Activated B cell treated with CpG ODN at 0.5 μM for 24 hours (primary cell): Measurements from ENCODE around the gene CCDC43. TPM values are rescaled to one million over a fixed set of nuclear protein-coding genes. Genes with fewer than 3 reads are reported as not detected.

Source experiments
- ATAC-seq: fragments of 200-7000 bp; cut with Tn5 transposase; one replicate; pipeline ENCODE4 v1.10.0; 2021; ENCODE audit warnings: low read depth, mild to moderate bottlenecking, moderate library complexity
- CTCF ChIA-PET: fragments of 350-600 bp; sonication (Branson Sonifier 250); formaldehyde crosslinking; loops from one replicate; lab custom pipeline; 2021; ENCODE audit warnings: antibody characterized with exemption; lab: Charles Lee
- POLR2A ChIA-PET: fragments of 350-600 bp; sonication (Branson Sonifier 250); formaldehyde crosslinking; loops from one replicate; lab custom pipeline; 2021; ENCODE audit warnings: antibody characterized with exemption; lab: Charles Lee
- DNase-seq: peaks from one replicate; pipeline ENCODE4 v3.0.0; 2022
- H3K27ac Mint-ChIP-seq: one replicate; pipeline ENCODE4 v1.8.0; 2020; ENCODE audit warnings: mixed read lengths
- H3K27me3 Mint-ChIP-seq: one replicate; pipeline ENCODE4 v1.8.0; 2021; ENCODE audit warnings: mixed read lengths
- H3K36me3 Mint-ChIP-seq: one replicate; pipeline ENCODE4 v1.8.0; 2021; ENCODE audit warnings: low read depth, mixed read lengths
- H3K4me1 Mint-ChIP-seq: one replicate; pipeline ENCODE4 v1.8.0; 2021; ENCODE audit warnings: mixed read lengths
- H3K4me3 Mint-ChIP-seq: one replicate; pipeline ENCODE4 v1.8.0; 2020; ENCODE audit warnings: mild to moderate bottlenecking, mixed read lengths
- H3K9me3 Mint-ChIP-seq: one replicate; pipeline ENCODE4 v1.8.0; 2020; ENCODE audit warnings: mixed read lengths
- CTCF ChIP-seq: fragments of 200-600 bp; IDR thresholded peaks from one replicate; pipeline ENCODE4 v1.8.0; 2022; ENCODE audit warnings: antibody characterized with exemption, mild to moderate bottlenecking
- intact Hi-C: fragments of 100-400 bp; cut with micrococcal nuclease; formaldehyde crosslinking; loops from one replicate; pipeline ENCODE4 v1.15.1; 2024
- total RNA-seq: library from RNA; stranded (reverse); gene quantifications from 2 replicates; pipeline ENCODE4 v1.2.3, GENCODE V29; 2022

Gene CCDC43
- total RNA-seq, 1 donor from 2014 or later: 22.4 TPM

GRCh38 chr17:44672479-44673093, 17.0 kb downstream of the CCDC43 start:
- no peaks in the 10 kb centered on the region for H3K9me3 Mint-ChIP-seq
- ChIA-PET CTCF (interaction anchor here (0.6 to 2.6 kb wide), 4 partner anchors 92 to 206 kb away, joined by 3 to 17 read pairs (median 4); no protein-coding TSS in a partner anchor), POLR2A (interaction anchor here (0.7 kb wide), 1 partner anchor 482 kb away, joined by 4 read pairs; no protein-coding TSS in a partner anchor)
- no peak overlapping the region for H3K4me3 Mint-ChIP-seq
- H3K27me3 Mint-ChIP-seq: no peaks in the 10 kb centered on the region
- no peak for ATAC-seq
- no peaks in the 10 kb centered on the region for H3K4me1 Mint-ChIP-seq
- no peak for DNase-seq
- TF ChIP-seq CTCF: no peak
- H3K27ac Mint-ChIP-seq: no peak overlapping the region
- intact Hi-C loops: loop anchor here (1.0 kb wide), 1 partner anchor 139 kb away; no protein-coding TSS in a partner anchor
- peaks cover 6% of the 10 kb centered on the region for H3K36me3 Mint-ChIP-seq

GRCh38 chr17:44666006-44666405, 23.6 kb downstream of the CCDC43 start:
- no peak for ATAC-seq
- ChIA-PET CTCF (no interaction called here), POLR2A (no interaction called here)
- intact Hi-C loops: no loop called here
- Mint-ChIP-seq H3K4me3 (no peak overlapping the region), H3K4me1 (no peaks in the 10 kb centered on the region), H3K27me3 (peaks cover 2% of the 10 kb centered on the region), H3K9me3 (no peaks in the 10 kb centered on the region), H3K36me3 (no peaks in the 10 kb centered on the region), H3K27ac (no peak overlapping the region)
- no peak for DNase-seq
- TF ChIP-seq CTCF: no peak

GRCh38 chr17:44664867-44665266, 24.7 kb downstream of the CCDC43 start:
- H3K27ac Mint-ChIP-seq: no peak overlapping the region
- no peaks in the 10 kb centered on the region for H3K9me3 Mint-ChIP-seq
- no peak for ATAC-seq
- no peaks in the 10 kb centered on the region for H3K4me1 Mint-ChIP-seq
- ChIA-PET CTCF (interaction anchor here (0.5 kb wide), 1 partner anchor 132 kb away, joined by 3 read pairs; no protein-coding TSS in a partner anchor), POLR2A (no interaction called here)
- TF ChIP-seq CTCF: no peak
- no peaks in the 10 kb centered on the region for H3K36me3 Mint-ChIP-seq
- intact Hi-C loops: no loop called here
- H3K4me3 Mint-ChIP-seq: no peak overlapping the region
- no peak for DNase-seq
- peaks cover 2% of the 10 kb centered on the region for H3K27me3 Mint-ChIP-seq

- no peaks in the 10 kb centered on the region for H3K9me3 Mint-ChIP-seq
- ATAC-seq (no peak), DNase-seq (no peak)
- no peaks in the 10 kb centered on the region for H3K4me1 Mint-ChIP-seq
- intact Hi-C loops: no loop called here
- H3K36me3 Mint-ChIP-seq: no peaks in the 10 kb centered on the region
- ChIA-PET CTCF (no interaction called here), POLR2A (no interaction called here)
- no peak overlapping the region for H3K4me3 Mint-ChIP-seq
- no peak for TF ChIP-seq CTCF
- H3K27ac Mint-ChIP-seq: no peak overlapping the region
- H3K27me3 Mint-ChIP-seq: peaks cover 2% of the 10 kb centered on the region
Observed at GRCh38 chr17:44663095-44663494, 26.5 kb downstream of the CCDC43 start.

GRCh38 chr17:44661835-44662234, 27.7 kb downstream of the CCDC43 start:
- POLR2A ChIA-PET: no interaction called here
- CTCF ChIA-PET: no interaction called here
- no peak for TF ChIP-seq CTCF

More at GRCh38 chr17:44661835-44662234, 27.7 kb downstream of the CCDC43 start:
- Mint-ChIP-seq H3K27ac (no peak overlapping the region), H3K27me3 (peaks cover 5% of the 10 kb centered on the region), H3K4me3 (no peak overlapping the region), H3K4me1 (no peaks in the 10 kb centered on the region), H3K9me3 (no peaks in the 10 kb centered on the region), H3K36me3 (no peaks in the 10 kb centered on the region)
- ATAC-seq (no peak), DNase-seq (no peak)
- intact Hi-C loops: no loop called here
